ENCODE measurements around the gene MAP3K5.

Gene MAP3K5

GRCh38 chr6:136757150-136757549 is 35.1 kb downstream of the MAP3K5 start:
- no peak for TF ChIP-seq SIN3A (IDR thresholded peaks at IDR 0.05; ENCODE audit: borderline replicate concordance, insufficient read depth, low read length)
- no peak for TF ChIP-seq POLR2AphosphoS5 (IDR thresholded peaks at IDR 0.05; ENCODE audit: low read depth, low read length)
- no peak for TF ChIP-seq REST (IDR thresholded peaks at IDR 0.05; ENCODE audit: insufficient read depth in 1 of 2, low read depth in 2 of 2, low read length in 2 of 2)
- no peak for TF ChIP-seq FOXP2 (optimal IDR thresholded peaks at IDR 0.05; ENCODE audit: borderline replicate concordance, extremely low read depth, extremely low read length, insufficient read depth)
- TF ChIP-seq TAF1 (IDR thresholded peaks at IDR 0.05; ENCODE audit: borderline replicate concordance, insufficient read depth, low read length) = no peak

GRCh38 chr6:136754820-136755219 is 37.5 kb downstream of the MAP3K5 start:
- TF ChIP-seq SIN3A (IDR thresholded peaks at IDR 0.05; ENCODE audit: borderline replicate concordance, insufficient read depth, low read length) (no peak), POLR2AphosphoS5 (IDR thresholded peaks at IDR 0.05; ENCODE audit: low read depth, low read length) (no peak), FOXP2 (optimal IDR thresholded peaks at IDR 0.05; ENCODE audit: borderline replicate concordance, extremely low read depth, extremely low read length, insufficient read depth) (no peak), REST (IDR thresholded peaks at IDR 0.05; ENCODE audit: insufficient read depth in 1 of 2, low read depth in 2 of 2, low read length in 2 of 2) (no peak), TAF1 (IDR thresholded peaks at IDR 0.05; ENCODE audit: borderline replicate concordance, insufficient read depth, low read length) (no peak)

GRCh38 chr6:136753624-136754023 is 38.7 kb downstream of the MAP3K5 start:
- TF ChIP-seq FOXP2 (optimal IDR thresholded peaks at IDR 0.05; ENCODE audit: borderline replicate concordance, extremely low read depth, extremely low read length, insufficient read depth) (no peak), POLR2AphosphoS5 (IDR thresholded peaks at IDR 0.05; ENCODE audit: low read depth, low read length) (no peak), TAF1 (IDR thresholded peaks at IDR 0.05; ENCODE audit: borderline replicate concordance, insufficient read depth, low read length) (no peak), REST (IDR thresholded peaks at IDR 0.05; ENCODE audit: insufficient read depth in 1 of 2, low read depth in 2 of 2, low read length in 2 of 2) (no peak), SIN3A (IDR thresholded peaks at IDR 0.05; ENCODE audit: borderline replicate concordance, insufficient read depth, low read length) (no peak)

- TF ChIP-seq FOXP2 (optimal IDR thresholded peaks at IDR 0.05; ENCODE audit: borderline replicate concordance, extremely low read depth, extremely low read length, insufficient read depth) (no peak), POLR2AphosphoS5 (IDR thresholded peaks at IDR 0.05; ENCODE audit: low read depth, low read length) (no peak), TAF1 (IDR thresholded peaks at IDR 0.05; ENCODE audit: borderline replicate concordance, insufficient read depth, low read length) (no peak), REST (IDR thresholded peaks at IDR 0.05; ENCODE audit: insufficient read depth in 1 of 2, low read depth in 2 of 2, low read length in 2 of 2) (no peak), SIN3A (IDR thresholded peaks at IDR 0.05; ENCODE audit: borderline replicate concordance, insufficient read depth, low read length) (no peak)
Measured at GRCh38 chr6:136752554-136752953, 39.7 kb downstream of the MAP3K5 start.

- no peak for TF ChIP-seq REST (IDR thresholded peaks at IDR 0.05; ENCODE audit: insufficient read depth in 1 of 2, low read depth in 2 of 2, low read length in 2 of 2)
- TF ChIP-seq FOXP2 (optimal IDR thresholded peaks at IDR 0.05; ENCODE audit: borderline replicate concordance, extremely low read depth, extremely low read length, insufficient read depth) = no peak
- TF ChIP-seq POLR2AphosphoS5 (IDR thresholded peaks at IDR 0.05; ENCODE audit: low read depth, low read length) = no peak
Measured at GRCh38 chr6:136751991-136752390, 40.3 kb downstream of the MAP3K5 start.
